HUES64 (cell line): ENCODE results near the gene MED12L.

ENCODE experiments used
- H3K27ac ChIP-seq: 2 replicates; pipeline ENCODE4 v1.7.0; 2013; ENCODE audit warnings: low read depth, low read length, inconsistent platforms
- H3K27me3 ChIP-seq: 2 replicates; pipeline ENCODE4 v1.6.1; 2013; ENCODE audit warnings: mild to moderate bottlenecking, low read length; ENCODE audit not compliant: insufficient read depth
- H3K36me3 ChIP-seq: 2 replicates; pipeline ENCODE4 v1.6.1; 2013; ENCODE audit warnings: mild to moderate bottlenecking, low read length; ENCODE audit not compliant: insufficient read depth
- H3K4me1 ChIP-seq: 2 replicates; pipeline ENCODE4 v1.6.1; 2013; ENCODE audit warnings: mild to moderate bottlenecking, low read length, moderate library complexity; ENCODE audit not compliant: insufficient read depth
- H3K4me3 ChIP-seq: 2 replicates; pipeline ENCODE4 v1.5.1; 2013; ENCODE audit warnings: mild to moderate bottlenecking, low read length, moderate library complexity
- H3K9ac ChIP-seq: 2 replicates; pipeline ENCODE4 v1.6.1; 2013; ENCODE audit warnings: mild to moderate bottlenecking, low read depth, low read length
- H3K9me3 ChIP-seq: 2 replicates; pipeline ENCODE4 v1.6.1; 2013; ENCODE audit warnings: low read depth, low read length; ENCODE audit not compliant: insufficient read depth
- WGBS: fragments of 150-250, 120-280 bp; methylation state at CpG from one replicate; pipeline ENCODE4 v1.1.7; 2013; ENCODE audit warnings: missing lambda C conversion rate; 5-methylcytosine and 5-hydroxymethylcytosine counted together

MED12L gene

GRCh38 chr3:151142929-151143328, 57.5 kb downstream of the MED12L start:
- WGBS: 90% methylated on average over 5 of the region's 5 CpGs
- H3K27ac ChIP-seq: no peak overlapping the region
- H3K36me3 ChIP-seq: peaks cover 6% of the 10 kb centered on the region; the same call in 1 of the 2 replicates
- no peak overlapping the region for H3K9ac ChIP-seq
- H3K27me3 ChIP-seq: no peaks in the 10 kb centered on the region
- 0 out of 2 replicates have a peak, but pooled peaks cover 2% of the 10 kb centered on the region for H3K9me3 ChIP-seq
- H3K4me3 ChIP-seq: no peak overlapping the region
- peaks cover 11% of the 10 kb centered on the region; the same call in 1 of the 2 replicates for H3K4me1 ChIP-seq

- Histone ChIP-seq H3K27ac (no peak overlapping the region), H3K9me3 (no peaks in the 10 kb centered on the region), H3K27me3 (no peaks in the 10 kb centered on the region), H3K36me3 (no peaks in the 10 kb centered on the region; the same call in 1 of the 2 replicates), H3K9ac (no peak overlapping the region), H3K4me3 (no peak overlapping the region), H3K4me1 (peaks cover 11% of the 10 kb centered on the region; the same call in 1 of the 2 replicates)
- 95% methylated on average over 4 of the region's 4 CpGs for WGBS
Observed at GRCh38 chr3:151144016-151144415, 58.6 kb downstream of the MED12L start.

GRCh38 chr3:151144760-151145159, 59.3 kb downstream of the MED12L start:
- H3K36me3 ChIP-seq: no peaks in the 10 kb centered on the region; the same call in 1 of the 2 replicates
- 83% methylated on average over 5 of the region's 5 CpGs for WGBS
- H3K4me1 ChIP-seq: peaks cover 11% of the 10 kb centered on the region; the same call in 1 of the 2 replicates
- H3K9me3 ChIP-seq: no peaks in the 10 kb centered on the region
- no peak overlapping the region for H3K9ac ChIP-seq
- no peaks in the 10 kb centered on the region for H3K27me3 ChIP-seq
- no peak overlapping the region for H3K27ac ChIP-seq
- no peak overlapping the region for H3K4me3 ChIP-seq

- no peak overlapping the region for H3K4me3 ChIP-seq
- no peaks in the 10 kb centered on the region for H3K27me3 ChIP-seq
- H3K4me1 ChIP-seq: peaks cover 11% of the 10 kb centered on the region; the same call in 1 of the 2 replicates
- no peaks in the 10 kb centered on the region for H3K9me3 ChIP-seq
- WGBS: 69% methylated on average over 6 of the region's 6 CpGs
- H3K36me3 ChIP-seq: no peaks in the 10 kb centered on the region; the same call in 1 of the 2 replicates
- no peak overlapping the region for H3K9ac ChIP-seq
- H3K27ac ChIP-seq: no peak overlapping the region
Observed at GRCh38 chr3:151145713-151146070, 60.2 kb downstream of the MED12L start.

- H3K4me1 ChIP-seq: peaks cover 11% of the 10 kb centered on the region; the same call in 1 of the 2 replicates
- no peak overlapping the region for H3K4me3 ChIP-seq
- H3K9ac ChIP-seq: no peak overlapping the region
- H3K9me3 ChIP-seq: no peaks in the 10 kb centered on the region
- no peaks in the 10 kb centered on the region; the same call in 1 of the 2 replicates for H3K36me3 ChIP-seq
- no peak overlapping the region for H3K27ac ChIP-seq
- 23% methylated on average over 8 of the region's 9 CpGs for WGBS
- H3K27me3 ChIP-seq: no peaks in the 10 kb centered on the region
Observed at GRCh38 chr3:151146071-151146730, 60.7 kb downstream of the MED12L start.

- no peak overlapping the region for H3K4me3 ChIP-seq
- no peaks in the 10 kb centered on the region for H3K27me3 ChIP-seq
- no peaks in the 10 kb centered on the region for H3K9me3 ChIP-seq
- peaks cover 11% of the 10 kb centered on the region; the same call in 1 of the 2 replicates for H3K4me1 ChIP-seq
- no peaks in the 10 kb centered on the region; the same call in 1 of the 2 replicates for H3K36me3 ChIP-seq
- WGBS: 97% methylated on average over 1 of the region's 1 CpG
- H3K27ac ChIP-seq: no peak overlapping the region
- H3K9ac ChIP-seq: no peak overlapping the region
Observed at GRCh38 chr3:151146731-151147091, 61.2 kb downstream of the MED12L start.

- peaks cover 11% of the 10 kb centered on the region; the same call in 1 of the 2 replicates for H3K4me1 ChIP-seq
Observed at GRCh38 chr3:151147299-151147698, 61.8 kb downstream of the MED12L start.

GRCh38 chr3:151152455-151153079, 67.1 kb downstream of the MED12L start:
- H3K27me3 ChIP-seq: no peaks in the 10 kb centered on the region
- no peaks in the 10 kb centered on the region for H3K9me3 ChIP-seq
- H3K4me1 ChIP-seq: peaks cover 18% of the 10 kb centered on the region
- no peak overlapping the region for H3K4me3 ChIP-seq
- WGBS: 100% methylated on average over 4 of the region's 4 CpGs
- peaks cover 8% of the 10 kb centered on the region for H3K36me3 ChIP-seq
- no peak overlapping the region for H3K9ac ChIP-seq
- H3K27ac ChIP-seq: no peak overlapping the region

More at GRCh38 chr3:151147299-151147698, 61.8 kb downstream of the MED12L start:
- Histone ChIP-seq H3K9me3 (no peaks in the 10 kb centered on the region), H3K9ac (no peak overlapping the region), H3K27ac (no peak overlapping the region), H3K4me3 (no peak overlapping the region), H3K27me3 (no peaks in the 10 kb centered on the region), H3K36me3 (no peaks in the 10 kb centered on the region; the same call in 1 of the 2 replicates)
- over 99% methylated on average over 3 of the region's 3 CpGs for WGBS

- no peaks in the 10 kb centered on the region for H3K27me3 ChIP-seq
- peaks cover 19% of the 10 kb centered on the region for H3K36me3 ChIP-seq
- no peak overlapping the region for H3K9ac ChIP-seq
- no peak overlapping the region for H3K4me3 ChIP-seq
- H3K4me1 ChIP-seq: peaks cover 18% of the 10 kb centered on the region
- H3K9me3 ChIP-seq: no peaks in the 10 kb centered on the region
- WGBS: 97% methylated on average over 6 of the region's 6 CpGs
- no peak overlapping the region; the same call in 1 of the 2 replicates for H3K27ac ChIP-seq
Observed at GRCh38 chr3:151154566-151154965, 69.1 kb downstream of the MED12L start.

- Histone ChIP-seq H3K9ac (peak overlapping the region; percentile 2; the same call in 1 of the 2 replicates), H3K27me3 (no peaks in the 10 kb centered on the region), H3K4me1 (peaks cover 18% of the 10 kb centered on the region), H3K36me3 (peaks cover 28% of the 10 kb centered on the region), H3K9me3 (no peaks in the 10 kb centered on the region), H3K27ac (peak overlapping the region; percentile 54), H3K4me3 (no peak overlapping the region)
- 88% methylated on average over 8 of the region's 8 CpGs for WGBS
Observed at GRCh38 chr3:151155409-151156128, 70.1 kb downstream of the MED12L start.
